GM04504 (cell line): ENCODE measurements around the gene ZNF211.

Experiments
- DNase-seq: peaks from one replicate; pipeline ENCODE4 v3.0.0-alpha.2; 2012; ENCODE audit warnings: low read depth

Gene ZNF211

GRCh38 chr19:57656346-57656745 is 23.4 kb downstream of the ZNF211 start:
- no peak for DNase-seq

- DNase-seq = no peak
These were observed 31.5 kb downstream of the ZNF211 start for GRCh38 chr19:57664269-57665127.

- no peak for DNase-seq
These were observed 32.4 kb downstream of the ZNF211 start for GRCh38 chr19:57665261-57665806.

- no peak for DNase-seq
These were observed 34.3 kb downstream of the ZNF211 start for GRCh38 chr19:57667228-57667627.

GRCh38 chr19:57668635-57669034 is 35.7 kb downstream of the ZNF211 start, which contains the start of gene ZSCAN4:
Gene ZSCAN4 (plus strand): TSS chr19:57668935. CDS start chr19:57676146, 7,211 bp downstream.
- no peak for DNase-seq

- DNase-seq = no peak
These were observed 38.3 kb downstream of the ZNF211 start for GRCh38 chr19:57671124-57671895.

- DNase-seq = no peak
These were observed 39.5 kb downstream of the ZNF211 start for GRCh38 chr19:57672466-57672865.

GRCh38 chr19:57675881-57676280 is 42.9 kb downstream of the ZNF211 start:
- DNase-seq = peak; percentile 34

GRCh38 chr19:57682226-57682766 is 49.3 kb downstream of the ZNF211 start:
- no peak for DNase-seq

- DNase-seq = no peak
These were observed 53.8 kb downstream of the ZNF211 start for GRCh38 chr19:57686727-57687126.

GRCh38 chr19:57687363-57688010 is 54.5 kb downstream of the ZNF211 start:
- no peak for DNase-seq

GRCh38 chr19:57688011-57688763 is 55.2 kb downstream of the ZNF211 start:
- DNase-seq = no peak

- DNase-seq = no peak
These were observed 56.8 kb downstream of the ZNF211 start for GRCh38 chr19:57689750-57690149.
